Measurements from ENCODE around the gene PRDM12. TPM values are rescaled to one million over a fixed set of nuclear protein-coding genes. Genes with fewer than 3 reads are reported as not detected.

PRDM12 gene
- total RNA-seq, result not detected
- under 1 TPM; 0.03 to 0.17 (median 0.06) TPM for polyA plus RNA-seq
- long read RNA-seq, donor 1, result 0 reads
- long read RNA-seq, donor 2, result 0 reads

- Histone ChIP-seq H3K27me3 (ENCODE audit: insufficient read depth in 3 of 3, low read length in 2 of 3) (peaks cover 0 to 89% (median 57%) of the 10 kb centered on the region in 3 donors), H3K4me3 (peak within 1 kb of the TSS; percentile 18), H3K36me3 (ENCODE audit: insufficient read depth in 1 of 2, low read depth in 1 of 2) (no peaks in the 10 kb centered on the region), H3K9me3 (no peaks in the 10 kb centered on the region), H3K4me1 (peaks cover 28% of the 10 kb centered on the region), H3K27ac (no peak within 1 kb of the TSS)
- DNase-seq, result no peak
- intact Hi-C loops (cut with DNase I), result no loop called here
- 1 to 2% (median 2%) methylated on average over 44 to 76 of the region's 76 CpGs for WGBS, 3 donors
- no peak for TF ChIP-seq CTCF (IDR thresholded peaks at IDR 0.05)
- ATAC-seq, result peak in 1 of 4 donors; percentile 11
These were observed at the start of gene PRDM12 for GRCh38 chr9:130664251-130665028. Gene PRDM12, plus strand, starts transcription at chr9:130664594. Its CDS starts 60 bp downstream, at chr9:130664654.

- no peaks in the 10 kb centered on the region for H3K27me3 ChIP-seq (ENCODE audit: insufficient read depth in 3 of 3, low read length in 2 of 3)
- 79 to 89% (median 79%) methylated on average over 10 of the region's 10 CpGs for WGBS, 3 donors
- ATAC-seq (no peak), DNase-seq (no peak)
- H3K36me3 ChIP-seq (ENCODE audit: insufficient read depth in 1 of 2, low read depth in 1 of 2), result peaks cover 26 to 100% of the 10 kb centered on the region in 2 donors
- H3K9me3 ChIP-seq, result no peaks in the 10 kb centered on the region
- no peaks in the 10 kb centered on the region for H3K4me1 ChIP-seq
- no peak for TF ChIP-seq CTCF (IDR thresholded peaks at IDR 0.05)
- no peak overlapping the region for H3K4me3 ChIP-seq
- no peak overlapping the region for H3K27ac ChIP-seq
- intact Hi-C loops (cut with DNase I), result loop anchor here in 1 of 2 donors (10.0 kb wide), 1 partner anchor 258 kb away; no protein-coding TSS in a partner anchor
These were observed 47.9 kb upstream of the PRDM12 start for GRCh38 chr9:130616451-130616850.

GRCh38 chr9:130623466-130623865 lies 40.9 kb upstream of the PRDM12 start:
- Histone ChIP-seq H3K27ac (no peak overlapping the region), H3K9me3 (no peaks in the 10 kb centered on the region), H3K27me3 (ENCODE audit: insufficient read depth in 3 of 3, low read length in 2 of 3) (no peaks in the 10 kb centered on the region), H3K4me1 (no peaks in the 10 kb centered on the region), H3K4me3 (no peak overlapping the region), H3K36me3 (ENCODE audit: insufficient read depth in 1 of 2, low read depth in 1 of 2) (peaks cover 9 to 99% of the 10 kb centered on the region in 2 donors)
- TF ChIP-seq CTCF (IDR thresholded peaks at IDR 0.05), result no peak
- no peak for ATAC-seq
- intact Hi-C loops (cut with DNase I), result no loop called here
- 89 to 92% (median 91%) methylated on average over 10 of the region's 10 CpGs for WGBS, 3 donors
- no peak for DNase-seq

- ATAC-seq (no peak), DNase-seq (no peak)
- no peaks in the 10 kb centered on the region for H3K4me1 ChIP-seq
- no peaks in the 10 kb centered on the region for H3K9me3 ChIP-seq
- whole genome bisulfite sequencing, 3 donors, result 87 to 92% (median 89%) methylated on average over 4 of the region's 4 CpGs
- peaks cover 9 to 99% of the 10 kb centered on the region in 2 donors for H3K36me3 ChIP-seq (ENCODE audit: insufficient read depth in 1 of 2, low read depth in 1 of 2)
- H3K4me3 ChIP-seq, result no peak overlapping the region
- intact Hi-C loops (cut with DNase I), result no loop called here
- H3K27ac ChIP-seq, result no peak overlapping the region
- H3K27me3 ChIP-seq (ENCODE audit: insufficient read depth in 3 of 3, low read length in 2 of 3), result no peaks in the 10 kb centered on the region
- no peak for TF ChIP-seq CTCF (IDR thresholded peaks at IDR 0.05)
These were observed 40.2 kb upstream of the PRDM12 start for GRCh38 chr9:130624154-130624553.
